ENCODE data around the gene SIAH2.
A peak's percentile ranks its signal among the peaks of the same experiment; 100 is the strongest.
"Not testable (repeated sequence)": the region's sequence is repeated elsewhere in the genome, so short reads cannot be mapped to it uniquely, and the experiment has no call there.

SIAH2 gene

GRCh38 chr3:150763122-150763840 lies at the start of gene SIAH2:
TSS of gene SIAH2 (minus strand) at chr3:150763169. CDS start at chr3:150762849, 320 bp downstream.
- peak; percentile 98 for DNase-seq

- no peak for DNase-seq
Measured at GRCh38 chr3:150811984-150812383, 49.0 kb upstream of the SIAH2 start.

GRCh38 chr3:150810641-150811040 lies 47.7 kb upstream of the SIAH2 start:
- no peak for DNase-seq

- peak; percentile 34 for DNase-seq
Measured at GRCh38 chr3:150806185-150806835, 43.3 kb upstream of the SIAH2 start.

- no peak for DNase-seq
Measured at GRCh38 chr3:150805354-150805753, 42.4 kb upstream of the SIAH2 start.

GRCh38 chr3:150803440-150803985 lies 40.5 kb upstream of the SIAH2 start:
- no peak for DNase-seq

GRCh38 chr3:150800722-150801121 lies 37.8 kb upstream of the SIAH2 start:
- no peak for DNase-seq

- no peak for DNase-seq
Measured at GRCh38 chr3:150798122-150798618, 35.2 kb upstream of the SIAH2 start.

- no peak for DNase-seq
Measured at GRCh38 chr3:150797155-150797554, 34.2 kb upstream of the SIAH2 start.

- DNase-seq: not testable (repeated sequence)
Measured at GRCh38 chr3:150796527-150796926, 33.6 kb upstream of the SIAH2 start.

GRCh38 chr3:150793641-150794040 lies 30.7 kb upstream of the SIAH2 start:
- DNase-seq: no peak

- DNase-seq: no peak
Measured at GRCh38 chr3:150790629-150791028, 27.7 kb upstream of the SIAH2 start.

GRCh38 chr3:150789451-150789850 lies 26.5 kb upstream of the SIAH2 start:
- DNase-seq: no peak

GRCh38 chr3:150787741-150788370 lies 24.9 kb upstream of the SIAH2 start:
- DNase-seq: peak; percentile 87

GRCh38 chr3:150786791-150787190 lies 23.8 kb upstream of the SIAH2 start:
- no peak for DNase-seq

- DNase-seq: no peak
Measured at GRCh38 chr3:150784747-150785125, 21.8 kb upstream of the SIAH2 start.

- no peak for DNase-seq
Measured at GRCh38 chr3:150783920-150784746, 21.2 kb upstream of the SIAH2 start.

GRCh38 chr3:150783316-150783715 lies 20.3 kb upstream of the SIAH2 start:
- DNase-seq: no peak

GRCh38 chr3:150779402-150779858 lies 16.5 kb upstream of the SIAH2 start:
- no peak for DNase-seq

GRCh38 chr3:150778793-150779401 lies 15.9 kb upstream of the SIAH2 start:
- no peak for DNase-seq

GRCh38 chr3:150775001-150775599 lies 12.1 kb upstream of the SIAH2 start:
- DNase-seq: no peak

Measured in COR-L47 (cell line).